Amygdala (tissue), 56 donors: ENCODE results near the gene NBAS.

Experiments
- DNase-seq, 56 donors: peaks; one replicate each; lab custom pipeline; 2025; lab: John Stamatoyannopoulos, UW

NBAS gene

GRCh38 chr2:15378148-15378908 is 182.8 kb downstream of the NBAS start:
- no peak for DNase-seq

GRCh38 chr2:15377202-15377601 is 183.9 kb downstream of the NBAS start:
- no peak for DNase-seq

- DNase-seq: no peak
Observed at GRCh38 chr2:15372019-15372418, 189.1 kb downstream of the NBAS start.

- DNase-seq: no peak
Observed at GRCh38 chr2:15369129-15369528, 192.0 kb downstream of the NBAS start.

GRCh38 chr2:15367715-15368114 is 193.4 kb downstream of the NBAS start:
- no peak for DNase-seq

- no peak for DNase-seq
Observed at GRCh38 chr2:15367205-15367604, 193.9 kb downstream of the NBAS start.

- DNase-seq: no peak
Observed at GRCh38 chr2:15365411-15365810, 195.7 kb downstream of the NBAS start.

GRCh38 chr2:15364561-15364960 is 196.6 kb downstream of the NBAS start:
- DNase-seq: no peak

GRCh38 chr2:15363734-15364133 is 197.4 kb downstream of the NBAS start:
- DNase-seq: no peak

GRCh38 chr2:15363142-15363541 is 198.0 kb downstream of the NBAS start:
- DNase-seq: no peak

GRCh38 chr2:15359716-15360531 is 201.2 kb downstream of the NBAS start:
- DNase-seq: no peak

- DNase-seq: no peak
Observed at GRCh38 chr2:15357922-15358321, 203.2 kb downstream of the NBAS start.

GRCh38 chr2:15357186-15357585 is 203.9 kb downstream of the NBAS start:
- DNase-seq: no peak

- no peak for DNase-seq
Observed at GRCh38 chr2:15355386-15355785, 205.7 kb downstream of the NBAS start.

GRCh38 chr2:15354596-15355366 is 206.4 kb downstream of the NBAS start:
- DNase-seq: no peak

GRCh38 chr2:15352363-15352762 is 208.8 kb downstream of the NBAS start:
- DNase-seq: peak in 1 of 56 donors; percentile 2

GRCh38 chr2:15348636-15349035 is 212.5 kb downstream of the NBAS start:
- no peak for DNase-seq

- DNase-seq: no peak
Observed at GRCh38 chr2:15348045-15348444, 213.1 kb downstream of the NBAS start.

GRCh38 chr2:15346624-15347023 is 214.5 kb downstream of the NBAS start:
- no peak for DNase-seq

GRCh38 chr2:15337996-15338666 is 223.0 kb downstream of the NBAS start:
- no peak for DNase-seq
